HG03432 (cell line): ENCODE results near the gene CYP39A1.

Source experiments
- ATAC-seq: cut with Tn5 transposase; IDR thresholded peaks from one replicate; pipeline ENCODE4 v1.9.1; 2021; ENCODE audit warnings: mild to moderate bottlenecking, moderate library complexity; ENCODE audit not compliant: unreplicated experiment

The CYP39A1 gene

GRCh38 chr6:46517202-46517601, 135.4 kb downstream of the CYP39A1 start:
- ATAC-seq = no peak

GRCh38 chr6:46513533-46513932, 139.1 kb downstream of the CYP39A1 start:
- no peak for ATAC-seq

- no peak for ATAC-seq
These were observed 141.3 kb downstream of the CYP39A1 start for GRCh38 chr6:46511320-46511719.

DNA sequence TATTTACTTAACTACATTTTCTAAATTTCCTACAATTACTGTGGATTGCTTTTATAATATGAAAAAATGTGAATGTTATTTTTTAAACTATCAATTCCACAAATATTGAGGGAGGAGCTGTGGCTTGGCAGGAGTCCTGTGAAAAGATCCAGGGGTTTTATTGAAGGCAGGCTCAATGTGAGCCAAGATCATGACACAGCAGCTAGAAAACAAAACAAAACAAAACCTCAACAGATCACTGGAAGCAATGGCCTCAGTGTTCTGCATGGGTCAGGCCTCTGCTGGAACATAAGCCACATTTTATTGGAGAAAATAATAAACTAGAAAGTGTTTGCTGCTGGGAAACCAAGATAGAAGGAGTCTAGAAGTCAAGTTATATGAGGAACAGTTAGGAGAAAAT, 142.0 kb downstream of the CYP39A1 start:
- no peak for ATAC-seq

GRCh38 chr6:46509981-46510510, 142.6 kb downstream of the CYP39A1 start:
- no peak for ATAC-seq

- no peak for ATAC-seq
These were observed 143.6 kb downstream of the CYP39A1 start for GRCh38 chr6:46509063-46509462.

GRCh38 chr6:46507426-46507825, 145.2 kb downstream of the CYP39A1 start:
- ATAC-seq = no peak

DNA sequence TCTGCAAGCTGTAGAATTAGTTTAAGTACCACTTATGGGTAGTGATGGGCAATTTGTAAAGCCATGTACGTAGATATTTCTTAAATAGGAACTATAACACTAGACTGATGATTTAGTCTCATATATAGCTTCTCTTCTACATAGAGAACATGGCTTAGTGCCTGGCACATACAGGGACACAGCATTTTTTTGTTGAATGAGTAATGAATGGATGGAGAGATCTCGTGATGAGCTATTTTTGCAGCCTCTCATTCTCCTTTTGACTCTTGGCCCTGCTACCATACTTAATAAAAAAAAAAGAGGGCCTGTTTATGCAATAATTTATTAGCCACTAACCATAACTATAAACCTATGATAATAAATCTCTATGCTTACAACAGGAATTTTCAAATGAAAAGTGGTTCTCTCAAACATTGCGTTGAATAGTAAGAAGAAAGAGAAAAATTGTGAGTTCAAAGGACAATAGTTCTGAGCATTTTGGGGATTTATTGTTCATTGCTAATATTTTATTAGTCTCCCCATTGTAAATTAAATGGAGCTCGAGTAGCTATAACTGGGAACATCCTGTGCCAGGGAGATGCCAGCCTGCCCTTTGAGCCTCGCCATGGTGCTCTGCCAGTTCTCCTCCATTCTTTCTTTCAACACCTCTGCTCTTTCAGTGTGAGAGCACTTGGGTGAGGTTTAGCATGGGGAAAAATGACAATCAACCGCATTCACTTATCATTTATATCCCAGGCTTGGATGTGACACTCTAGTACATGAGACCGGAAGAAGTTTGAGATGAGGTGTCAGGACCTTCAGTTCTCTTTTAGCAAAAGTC, 146.7 kb downstream of the CYP39A1 start:
- ATAC-seq = no peak

- ATAC-seq = no peak
These were observed 148.4 kb downstream of the CYP39A1 start for GRCh38 chr6:46504242-46504641.

DNA sequence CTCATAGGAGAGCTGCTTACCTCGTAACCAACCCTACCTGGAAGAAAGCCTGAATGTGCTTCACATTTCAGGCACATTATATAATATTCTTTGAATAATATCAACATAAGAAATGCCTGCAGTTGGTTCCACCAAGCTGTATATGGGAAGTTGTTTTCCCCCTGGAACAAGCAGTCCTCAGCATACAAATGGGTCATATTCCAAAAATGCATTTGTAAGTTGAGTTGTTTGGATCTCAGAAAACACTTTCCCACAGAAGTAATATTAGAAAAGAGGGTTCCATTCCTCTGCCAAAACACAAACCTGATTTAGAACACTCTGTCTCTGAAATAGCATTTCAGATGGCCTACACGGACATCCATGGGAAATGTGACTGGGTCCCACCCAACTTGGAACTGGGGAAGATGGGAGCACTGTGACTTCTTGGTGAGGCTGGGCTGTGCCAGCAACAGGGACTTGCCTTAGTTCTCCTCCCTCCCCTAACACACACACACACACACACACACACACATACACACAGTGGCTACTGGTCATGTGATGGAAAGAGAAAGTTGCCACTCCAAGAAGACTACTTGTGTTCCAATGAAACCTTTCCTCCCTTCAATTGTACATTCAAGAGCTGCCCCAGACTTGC, 150.0 kb downstream of the CYP39A1 start:
- no peak for ATAC-seq

DNA sequence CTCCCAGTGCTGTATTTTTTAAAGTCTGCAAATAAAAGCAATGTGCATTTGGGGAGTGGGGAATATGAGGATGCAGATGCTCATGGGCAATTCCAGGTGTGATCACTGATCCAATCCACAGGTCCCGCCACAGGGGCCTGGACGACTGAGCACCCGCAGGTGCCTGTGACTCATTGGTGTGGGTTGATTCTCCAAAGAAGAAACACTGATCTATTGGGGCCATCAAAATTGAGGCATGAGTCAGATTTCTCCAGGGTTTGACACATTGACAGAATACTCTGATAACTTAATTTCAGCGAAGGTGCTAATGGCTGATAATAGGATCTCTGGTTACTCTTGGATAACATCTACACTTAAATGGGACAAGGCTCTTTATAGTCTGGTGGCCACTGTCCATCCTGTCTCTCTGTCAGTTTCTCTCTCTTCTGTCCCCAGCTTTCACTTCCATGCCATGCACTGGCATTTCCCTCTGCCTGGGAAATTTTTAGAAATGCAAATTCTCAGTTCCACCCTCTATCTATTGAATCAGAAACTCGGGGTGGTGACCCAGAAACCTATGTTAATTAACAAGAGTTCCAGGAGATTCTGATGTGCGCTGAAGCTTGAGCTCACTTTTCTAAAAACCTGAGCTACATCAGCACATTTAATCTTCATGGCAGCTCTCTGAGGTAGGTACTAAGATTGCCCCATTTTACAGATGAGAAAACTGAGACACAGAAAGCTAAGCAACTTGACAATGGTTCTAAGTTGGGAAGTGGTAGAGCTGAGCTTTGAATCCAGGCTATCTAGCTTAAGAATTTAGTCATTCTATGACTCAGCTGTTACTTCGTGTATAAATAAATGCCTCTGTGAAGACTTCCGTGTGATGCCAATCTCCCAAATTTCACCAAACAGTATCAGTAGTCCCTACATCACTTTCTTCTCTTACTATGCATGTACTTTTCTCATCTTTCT, 151.2 kb downstream of the CYP39A1 start:
- no peak for ATAC-seq

DNA sequence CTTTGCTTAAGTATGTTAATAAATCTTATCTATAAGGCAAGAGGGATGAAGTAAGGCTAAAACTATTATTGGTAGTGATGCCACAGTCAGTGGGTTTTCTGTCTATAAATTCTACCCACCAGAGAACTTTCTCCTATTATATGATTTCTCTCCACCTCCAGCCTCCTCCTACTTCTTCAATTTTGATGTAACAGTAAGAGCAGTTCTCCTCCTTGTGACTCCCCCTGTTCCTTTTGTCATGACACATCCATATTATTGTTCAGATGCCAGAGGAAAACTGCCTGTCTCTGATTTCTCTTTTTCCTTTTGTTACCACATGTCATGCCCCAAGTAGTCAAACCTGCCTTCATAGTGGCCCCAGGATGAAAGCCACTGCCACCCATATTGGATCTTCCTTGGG, 152.2 kb downstream of the CYP39A1 start:
- no peak for ATAC-seq
